DMS53 treated with DMSO at 0.1 percent for 48 hours (cell line): Measurements from ENCODE around the gene MRPS5.

Experiments used
- DNase-seq: peaks from one replicate; lab custom pipeline; 2025; ENCODE audit not compliant: unreplicated experiment; lab: John Stamatoyannopoulos, UW

MRPS5 gene

DNA sequence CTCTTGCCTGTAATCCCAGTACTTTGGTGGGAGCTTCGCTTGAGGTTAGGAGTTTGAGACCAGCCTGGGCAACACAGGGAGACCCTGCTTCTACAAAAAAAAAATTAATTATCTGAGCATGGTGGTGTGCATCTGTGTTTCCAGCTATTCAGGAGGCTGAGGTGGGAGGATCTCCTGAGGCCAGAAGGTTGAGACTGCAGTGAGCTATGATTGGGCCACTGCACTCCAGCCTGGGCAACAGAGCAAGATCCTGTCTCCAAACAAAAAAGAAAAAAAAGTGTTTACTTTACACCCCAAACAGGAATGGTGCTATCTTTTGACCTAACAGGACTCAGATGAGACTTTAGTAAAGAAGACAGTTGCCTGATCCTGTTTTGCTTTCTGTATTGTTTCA, 60.5 kb downstream of the MRPS5 start:
- no peak for DNase-seq

- no peak for DNase-seq
These were observed 61.0 kb downstream of the MRPS5 start for GRCh38 chr2:95060446-95061118.

- no peak for DNase-seq
These were observed 61.8 kb downstream of the MRPS5 start for GRCh38 chr2:95059656-95060370.

DNA sequence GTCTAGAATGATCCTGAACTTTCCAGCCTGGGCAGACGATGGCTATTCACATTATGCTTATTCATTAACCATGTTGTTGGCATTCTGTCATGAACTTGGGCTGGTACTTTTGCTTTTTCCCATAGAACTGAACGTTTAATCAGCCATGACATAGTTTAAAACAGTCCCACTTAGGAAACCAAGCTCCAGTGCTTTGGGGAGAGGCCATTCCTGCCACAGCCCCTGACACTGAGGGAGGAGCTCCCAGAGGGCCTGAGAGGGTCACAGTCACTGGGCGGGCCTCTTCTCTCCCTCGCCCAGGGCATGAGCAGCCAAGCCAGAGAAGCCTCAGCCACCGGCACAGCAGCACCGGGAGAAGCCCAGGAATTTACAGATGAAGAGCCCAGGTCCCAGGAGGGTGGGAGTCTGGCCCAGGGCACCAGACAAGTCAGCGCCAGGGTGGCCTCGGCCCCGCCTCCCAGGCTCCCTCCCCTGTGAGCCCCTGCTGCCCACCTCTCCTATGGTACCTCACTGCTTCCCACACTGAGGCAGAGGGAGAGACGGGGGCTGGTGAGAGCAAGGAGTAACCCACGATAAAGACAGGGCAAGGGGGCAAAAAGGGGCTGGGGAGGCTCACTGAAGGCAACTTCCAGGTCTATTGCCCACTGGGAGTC, 62.5 kb downstream of the MRPS5 start:
- DNase-seq: no peak

DNA sequence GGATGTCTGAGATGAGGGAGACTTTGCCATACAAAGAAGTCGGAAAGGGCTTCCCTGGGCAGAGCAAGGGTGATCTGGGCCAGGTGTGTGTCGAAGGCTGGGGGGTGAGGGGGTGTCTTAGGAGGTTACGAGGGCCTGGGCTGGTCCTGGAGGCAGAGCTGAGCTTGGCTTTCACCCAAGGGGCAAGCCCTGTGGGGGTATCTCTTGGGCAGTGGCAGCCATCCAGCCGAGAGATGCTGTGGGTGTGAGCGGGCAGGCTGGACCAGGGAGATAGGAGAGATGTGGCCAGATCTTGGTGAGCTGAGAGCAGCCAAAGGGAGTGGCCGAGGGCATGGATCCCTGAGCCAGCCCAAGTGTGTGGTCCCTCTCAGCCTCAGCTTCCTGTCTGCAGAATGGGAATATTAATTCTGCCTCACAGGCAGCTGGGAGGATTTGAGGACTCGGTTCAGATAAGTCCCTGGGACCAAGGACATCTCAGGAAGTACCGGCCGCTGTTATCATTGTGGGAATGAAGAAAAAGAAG, 63.1 kb downstream of the MRPS5 start:
- DNase-seq: no peak

- no peak for DNase-seq
These were observed 63.9 kb downstream of the MRPS5 start for GRCh38 chr2:95057535-95058370.

- no peak for DNase-seq
These were observed 64.8 kb downstream of the MRPS5 start for GRCh38 chr2:95056461-95057459.

DNA sequence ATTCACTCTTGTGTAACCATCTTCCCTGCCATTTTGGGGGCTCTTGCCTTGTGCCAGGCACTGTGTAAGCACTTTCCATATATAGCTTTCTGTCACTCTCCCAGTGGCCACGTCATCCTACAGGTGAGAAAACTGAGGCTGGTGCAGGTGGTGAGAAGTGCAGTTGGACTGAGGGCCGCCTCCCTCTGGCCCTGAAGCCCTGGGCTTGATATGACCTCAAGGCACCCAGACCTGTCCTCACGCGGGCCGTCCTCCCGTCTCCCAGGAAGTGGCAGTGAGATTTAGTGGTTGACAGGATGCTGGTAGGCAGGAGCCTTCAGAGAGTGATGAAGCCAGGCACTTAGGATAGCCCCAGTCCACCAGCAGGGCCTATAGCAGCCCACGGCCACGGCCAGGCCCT, 65.6 kb downstream of the MRPS5 start:
- DNase-seq: no peak

- no peak for DNase-seq
These were observed 66.3 kb downstream of the MRPS5 start for GRCh38 chr2:95055262-95055661.

DNA sequence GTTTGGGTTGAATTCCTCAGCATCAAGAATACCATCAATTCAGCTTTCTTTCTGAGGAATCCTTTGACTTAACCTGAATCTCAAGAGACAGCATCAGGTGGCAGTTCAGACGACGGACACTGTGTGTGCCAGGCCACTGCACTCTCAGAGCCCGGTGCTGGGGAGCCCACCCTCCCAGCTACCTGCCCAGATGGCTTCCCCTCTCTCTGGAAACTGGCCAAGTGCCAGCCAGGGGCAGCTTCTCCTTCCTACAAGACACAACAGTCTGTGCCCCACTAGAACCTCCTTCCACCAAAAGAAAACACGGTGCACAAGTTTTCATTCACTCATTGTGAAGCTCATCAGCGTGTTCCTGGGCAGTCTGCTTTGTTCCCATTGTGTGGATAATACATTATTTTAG, 67.6 kb downstream of the MRPS5 start:
- DNase-seq: no peak

DNA sequence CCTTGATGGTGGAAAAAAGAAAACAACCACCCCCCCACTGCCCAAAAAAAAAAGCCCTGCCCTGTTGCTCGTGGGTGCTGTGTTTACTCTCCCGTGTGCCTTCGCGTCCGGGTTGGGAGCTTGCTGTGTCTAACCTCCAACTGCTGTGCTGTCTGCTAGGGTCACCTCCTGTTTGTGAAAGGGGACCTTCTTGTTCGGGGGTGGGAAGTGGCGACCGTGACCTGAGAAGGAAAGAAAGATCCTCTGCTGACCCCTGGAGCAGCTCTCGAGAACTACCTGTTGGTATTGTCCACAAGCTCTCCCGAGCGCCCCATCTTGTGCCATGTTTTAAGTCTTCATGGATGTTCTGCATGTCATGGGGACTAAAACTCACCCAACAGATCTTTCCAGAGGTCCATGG, 68.1 kb downstream of the MRPS5 start:
- DNase-seq: peak; percentile 48

DNA sequence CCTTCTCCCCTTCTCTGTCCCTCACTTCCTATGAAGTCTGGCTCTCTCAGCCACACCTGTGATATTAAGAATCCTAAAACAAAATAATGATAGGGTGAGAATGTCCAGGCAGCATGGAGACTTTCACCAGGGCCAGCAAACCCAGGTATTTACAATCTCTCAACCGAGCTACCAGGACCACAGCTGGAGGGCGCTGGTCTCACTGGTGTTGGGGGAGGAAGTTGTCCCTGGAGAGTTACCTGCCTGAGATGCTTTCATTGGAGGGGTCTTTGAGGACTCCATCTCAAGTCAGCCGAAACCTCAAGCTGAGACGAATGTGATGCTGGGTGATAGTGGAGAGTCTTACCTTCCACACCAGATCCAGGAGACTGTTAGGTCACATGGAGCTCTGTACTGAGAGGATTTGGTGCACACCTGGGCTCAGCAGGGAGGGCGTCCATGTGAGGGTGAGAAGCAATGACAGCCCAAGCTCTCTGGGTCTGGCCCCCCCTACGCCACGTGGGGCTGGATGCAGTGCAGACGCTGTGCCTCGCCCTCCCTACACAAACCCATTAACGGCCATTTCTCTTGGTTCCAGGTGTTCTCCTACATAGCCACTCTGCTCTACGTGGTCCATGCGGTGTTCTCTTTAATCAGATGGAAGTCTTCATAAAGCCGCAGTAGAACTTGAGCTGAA, 68.7 kb downstream of the MRPS5 start:
- DNase-seq: no peak

- DNase-seq: no peak
These were observed 69.3 kb downstream of the MRPS5 start for GRCh38 chr2:95052307-95052706.

DNA sequence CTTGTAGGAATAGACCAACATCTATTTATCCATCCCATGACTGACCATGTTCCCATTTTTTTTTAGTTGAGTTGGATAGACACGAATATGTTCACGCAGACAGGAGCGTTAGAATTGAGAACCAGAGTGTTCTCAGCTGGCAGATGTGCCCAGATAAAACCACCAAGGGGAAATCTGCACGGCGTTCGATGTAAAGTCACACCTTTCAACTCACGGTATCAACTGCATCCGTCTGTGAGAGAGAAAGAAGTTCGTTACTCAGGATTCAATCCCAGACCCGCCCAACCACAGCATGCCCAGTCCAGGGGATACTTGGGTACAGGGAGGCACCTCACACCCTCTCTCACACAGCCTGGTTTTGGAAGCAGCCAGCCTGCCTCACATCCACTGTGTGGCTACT, 70.0 kb downstream of the MRPS5 start:
- no peak for DNase-seq

GRCh38 chr2:95050385-95051300, 71.0 kb downstream of the MRPS5 start:
- DNase-seq: no peak

GRCh38 chr2:95049961-95050360, 71.6 kb downstream of the MRPS5 start:
- no peak for DNase-seq

DNA sequence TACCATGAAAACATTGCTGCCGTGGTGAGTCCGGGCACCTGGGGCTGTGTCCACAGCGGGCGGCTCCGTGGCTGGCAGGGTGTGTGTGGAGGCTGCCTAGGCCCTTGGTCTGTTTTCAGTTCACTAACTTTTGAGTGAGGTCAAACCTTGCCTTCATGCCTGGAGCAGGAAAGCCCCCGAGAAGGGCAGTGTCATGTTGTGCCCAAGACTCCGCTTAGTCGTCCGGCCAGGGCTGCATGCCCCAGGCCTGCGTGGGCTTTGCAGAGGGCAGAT, 72.0 kb downstream of the MRPS5 start:
- DNase-seq: no peak

GRCh38 chr2:95048825-95049682, 72.6 kb downstream of the MRPS5 start:
- no peak for DNase-seq
